Measurements from ENCODE around the gene FER1L5.

- TF ChIP-seq CTCF (conservative IDR thresholded peaks at IDR 0.05; ENCODE audit: low read length): no peak
- no peak for TF ChIP-seq EZH2phosphoT487 (IDR thresholded peaks at IDR 0.05; ENCODE audit: borderline replicate concordance, low read depth, low read length)
These were observed 5.9 kb downstream of the FER1L5 start for GRCh38 chr2:96648306-96648930.
